HepG2 (cell line): ENCODE data around the gene EPS8L1.

Experiments
- CTCF ChIP-seq: sonication (generic); formaldehyde crosslinking; IDR thresholded peaks from 2 replicates; pipeline ENCODE4 v1.5.0; 2020; ENCODE audit warnings: mild to moderate bottlenecking, missing genetic modification reagents, moderate library complexity
- PAWR ChIP-seq: sonication (generic); formaldehyde crosslinking; IDR thresholded peaks from 2 replicates; pipeline ENCODE4 v1.4.0; 2020; ENCODE audit warnings: missing genetic modification reagents, mild to moderate bottlenecking, borderline replicate concordance
- TCF12 ChIP-seq, 2 experiments: fragments of 450-650 bp in 1 of 2; sonication (generic) in 1 of 2; formaldehyde crosslinking in 1 of 2; IDR thresholded peaks; 2 replicates each; pipeline versions ENCODE4 v1.6.1 to v1.8.0; 2017 to 2022; ENCODE audit warnings: antibody characterized with exemption in 1 of 2, mild to moderate bottlenecking in 1 of 2, missing genetic modification reagents in 1 of 2, moderate library complexity in 1 of 2

DNA sequence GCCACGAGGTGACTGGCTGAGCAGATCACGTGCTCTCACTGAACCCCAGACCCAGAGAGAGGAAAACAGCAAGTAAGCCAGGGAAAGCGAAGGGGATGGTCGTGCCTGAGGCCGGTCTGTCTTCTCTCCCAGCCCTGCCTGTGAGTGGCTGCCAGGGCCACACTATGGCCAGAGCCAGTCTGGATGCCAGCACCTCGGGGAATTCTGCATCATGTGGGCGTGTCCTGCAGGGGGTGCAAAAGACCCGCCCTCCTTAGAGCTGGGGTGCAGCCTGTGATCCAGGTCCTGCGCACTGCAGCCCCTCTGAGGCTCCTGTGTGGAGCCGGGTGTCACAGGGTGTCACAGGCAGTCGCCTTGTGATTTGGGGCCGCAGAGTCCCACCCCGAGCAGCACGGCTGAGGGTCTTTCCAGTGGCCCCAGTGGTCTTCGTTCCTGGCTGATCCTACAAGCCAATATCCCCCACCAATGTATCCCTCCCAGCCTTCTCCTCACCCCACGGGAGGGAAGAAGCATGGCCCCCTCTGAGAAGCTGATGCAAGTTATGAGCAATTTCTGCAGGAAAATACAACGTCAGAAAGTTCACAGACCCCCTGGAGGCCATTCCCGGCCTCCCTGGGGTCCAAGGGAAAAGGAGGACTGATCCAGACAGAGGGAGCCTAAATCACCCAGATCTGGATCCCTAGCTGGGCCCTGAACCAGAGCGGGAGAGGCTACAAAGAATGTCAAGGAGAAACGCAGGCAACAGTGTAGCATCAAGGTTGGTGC lies 34.0 kb downstream of the EPS8L1 start:
- TF ChIP-seq PAWR, result no peak
- no peak for TF ChIP-seq TCF12 (IDR thresholded peaks at IDR 0.05)
- no peak for TF ChIP-seq TCF12 (CRISPR knock-in tag; IDR thresholded peaks at IDR 0.05)
- no peak for TF ChIP-seq CTCF
